ENCODE results near the gene GRB10. TPM values are rescaled to one million over a fixed set of nuclear protein-coding genes. Genes with fewer than 3 reads are reported as not detected.

The GRB10 gene
- total and polyA plus RNA-seq, 5 experiments from 2014 or later = 0.47 to 2.9 (median 1.0) TPM

DNA sequence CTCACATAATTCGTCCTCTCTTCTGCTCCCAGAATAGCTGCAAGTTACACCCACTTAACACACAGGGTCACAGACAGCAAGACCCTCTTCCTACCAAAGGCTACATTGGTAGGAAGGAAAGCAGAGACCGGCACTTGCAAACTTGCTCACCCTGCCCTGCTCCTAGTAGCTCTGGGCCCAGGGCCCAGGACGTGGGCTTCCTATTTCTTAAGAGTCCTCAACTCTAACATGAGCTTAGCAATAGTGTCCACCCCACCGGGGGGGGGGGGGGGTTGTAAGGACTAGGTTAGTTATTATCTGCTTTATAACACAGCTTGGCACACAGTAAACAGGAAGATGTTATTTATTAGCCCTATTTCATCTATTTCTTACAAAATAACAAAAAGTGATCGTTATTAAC is 106.6 kb downstream of the GRB10 start:
- Mint-ChIP-seq H3K36me3 (no peaks in the 10 kb centered on the region), H3K4me3 (no peak overlapping the region), H3K9me3 (no peaks in the 10 kb centered on the region), H3K4me1 (peaks cover 0 to 6% (median 3%) of the 10 kb centered on the region in 4 donors), H3K27me3 (peaks cover 0 to 2% (median 0%) of the 10 kb centered on the region in 5 donors), H3K27ac (no peak overlapping the region)
- DNase-seq = no peak
- ATAC-seq = no peak
- POLR2A ChIA-PET = no interaction called here

DNA sequence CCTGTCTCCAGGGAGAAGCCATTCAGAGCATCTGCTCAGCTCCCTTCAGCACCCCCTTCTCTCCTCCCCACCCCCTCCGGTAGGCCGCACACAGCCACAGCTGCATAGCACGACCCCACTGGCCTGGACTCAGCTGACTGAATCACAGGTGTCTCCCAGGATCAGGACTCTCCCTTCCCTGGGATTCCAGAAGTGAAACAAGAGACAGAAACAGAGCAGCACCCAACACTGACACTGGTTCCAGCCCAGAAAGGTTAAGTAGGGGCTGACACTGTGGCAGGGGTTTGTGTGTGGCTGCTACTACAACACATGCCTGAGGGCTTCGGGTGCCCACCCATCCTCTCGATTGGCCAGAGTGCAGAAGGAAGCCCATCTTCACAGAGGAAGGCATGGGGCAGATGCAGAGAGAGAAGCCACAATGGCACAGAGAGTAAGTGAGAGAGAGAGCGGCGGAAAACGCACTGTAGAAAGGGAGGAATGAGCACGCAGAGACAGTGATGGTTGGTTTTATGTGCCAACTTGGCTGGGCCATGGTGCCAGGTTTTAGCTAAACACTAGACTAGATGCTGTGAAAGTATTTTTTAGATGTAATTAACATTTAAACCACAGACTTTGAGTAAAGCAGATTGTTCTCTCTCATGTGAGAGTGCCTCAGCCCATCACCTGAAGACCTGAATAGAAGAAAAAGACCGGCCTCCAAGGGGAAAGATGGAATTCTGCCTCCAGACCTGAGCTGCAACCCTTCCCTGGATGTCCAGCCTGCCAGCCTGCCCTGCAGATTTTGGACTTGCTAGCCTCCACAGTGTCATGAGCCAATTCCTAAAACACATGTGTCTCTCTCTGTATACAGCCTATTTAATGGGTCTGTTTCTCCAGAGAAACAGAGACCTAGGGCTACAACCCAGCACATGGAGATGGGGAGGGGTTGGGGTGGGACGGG is 107.5 kb downstream of the GRB10 start:
- Mint-ChIP-seq H3K9me3 (no peaks in the 10 kb centered on the region), H3K27ac (no peak overlapping the region), H3K4me1 (peaks cover 0 to 6% (median 3%) of the 10 kb centered on the region in 4 donors), H3K4me3 (no peak overlapping the region), H3K27me3 (peaks cover 0 to 2% (median 0%) of the 10 kb centered on the region in 5 donors), H3K36me3 (no peaks in the 10 kb centered on the region)
- no peak for DNase-seq
- no peak for ATAC-seq
- POLR2A ChIA-PET = no interaction called here

DNA sequence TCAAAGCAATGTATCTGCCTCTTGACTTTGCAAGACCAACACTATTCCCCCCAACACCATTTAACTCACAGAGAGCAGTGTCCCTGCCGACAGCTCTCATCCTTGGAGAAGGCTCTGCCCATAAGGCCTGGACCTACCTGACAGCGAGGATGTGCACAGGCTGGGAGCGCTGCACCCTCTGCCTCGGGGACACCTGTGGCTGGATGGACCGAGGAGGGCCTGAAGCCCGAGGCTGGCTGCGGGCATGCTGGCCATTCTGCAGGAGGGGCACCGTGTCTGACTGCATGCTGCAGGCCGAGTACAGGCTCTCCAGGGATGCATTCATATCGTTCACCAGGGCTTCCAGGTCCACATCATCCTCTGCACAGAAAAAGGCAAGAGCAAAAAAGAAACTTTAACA is 108.4 kb downstream of the GRB10 start:
- Mint-ChIP-seq H3K36me3 (no peaks in the 10 kb centered on the region), H3K27ac (no peak overlapping the region), H3K4me1 (peaks cover 0 to 4% (median 3%) of the 10 kb centered on the region in 4 donors), H3K4me3 (no peak overlapping the region), H3K27me3 (peaks cover 0 to 2% (median 0%) of the 10 kb centered on the region in 5 donors), H3K9me3 (no peaks in the 10 kb centered on the region)
- DNase-seq (no peak), ATAC-seq (no peak)
- POLR2A ChIA-PET = no interaction called here

DNA sequence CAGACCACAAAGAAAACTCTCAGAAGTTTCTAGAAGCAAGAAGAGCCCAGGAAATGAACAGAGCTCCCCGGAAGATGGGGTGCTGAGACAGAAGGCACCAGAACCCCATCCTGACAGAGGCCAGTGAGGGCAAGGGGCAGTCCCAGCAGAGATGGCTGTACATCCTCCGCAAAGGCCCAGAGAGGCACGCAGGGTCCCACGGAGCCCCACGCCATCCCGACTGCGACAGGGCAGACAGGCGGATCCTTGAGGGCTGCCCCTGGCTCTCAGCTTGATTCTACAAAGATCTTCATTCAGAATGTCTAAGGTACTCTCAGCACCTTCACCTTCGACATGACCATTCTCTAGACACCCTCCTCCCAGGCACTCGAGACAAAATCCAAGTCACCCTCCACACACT is 109.6 kb downstream of the GRB10 start:
- Mint-ChIP-seq H3K27ac (peak overlapping the region in 1 of 10 donors; percentile 50), H3K36me3 (no peaks in the 10 kb centered on the region), H3K4me1 (peaks cover 0 to 3% (median 0%) of the 10 kb centered on the region in 4 donors), H3K4me3 (no peak overlapping the region), H3K27me3 (peaks cover 0 to 2% (median 0%) of the 10 kb centered on the region in 5 donors), H3K9me3 (no peaks in the 10 kb centered on the region)
- POLR2A ChIA-PET = no interaction called here
- ATAC-seq (no peak), DNase-seq (no peak)

DNA sequence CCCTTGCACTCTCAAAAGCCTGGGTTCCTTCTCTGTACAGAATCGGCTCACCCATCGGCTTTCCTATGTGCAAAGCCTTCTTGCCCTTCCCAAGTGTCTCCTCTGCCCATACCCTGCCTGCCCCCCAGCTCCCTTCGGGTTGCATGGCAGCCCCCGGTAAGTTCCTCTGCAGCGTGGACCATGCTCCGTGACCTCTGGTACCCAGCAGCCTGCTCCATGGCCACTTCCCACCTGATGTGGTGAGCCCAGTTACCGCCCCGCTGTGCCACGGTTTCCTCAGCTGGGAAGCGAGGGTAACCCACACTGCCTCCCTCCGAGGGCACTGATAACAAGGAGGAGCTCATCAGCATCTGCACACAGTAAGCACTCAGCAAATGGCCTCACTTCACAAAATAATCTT is 110.7 kb downstream of the GRB10 start:
- no peak for ATAC-seq
- POLR2A ChIA-PET = no interaction called here

DNA sequence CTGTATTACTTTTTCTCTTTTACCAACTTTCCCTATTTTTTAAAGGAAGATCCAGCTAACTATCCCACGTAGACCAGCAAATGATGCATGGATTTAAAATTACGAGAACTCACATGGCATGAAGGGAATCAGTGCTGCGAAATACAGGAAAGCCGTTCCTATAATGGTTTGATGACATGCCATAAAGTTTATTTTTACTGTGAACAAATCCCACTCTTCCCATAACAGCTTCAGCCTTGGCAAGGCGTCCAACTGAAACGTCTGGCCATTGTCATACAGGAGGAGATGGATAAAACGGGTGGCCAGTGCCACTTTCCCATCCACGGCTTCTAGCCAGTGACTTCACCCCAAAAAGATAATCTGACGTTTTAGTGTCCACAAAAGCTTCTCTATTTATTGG is 111.3 kb downstream of the GRB10 start:
- Mint-ChIP-seq H3K9me3 (no peaks in the 10 kb centered on the region), H3K27me3 (peaks cover 0 to 2% (median 0%) of the 10 kb centered on the region in 5 donors), H3K4me1 (peaks cover 0 to 3% (median 0%) of the 10 kb centered on the region in 4 donors), H3K4me3 (no peak overlapping the region), H3K27ac (peak overlapping the region in 1 of 10 donors; percentile 60), H3K36me3 (no peaks in the 10 kb centered on the region)
- DNase-seq (no peak), ATAC-seq (no peak)
- POLR2A ChIA-PET = no interaction called here

More for the DNA sequence above, 110.7 kb downstream of the GRB10 start:
- Mint-ChIP-seq H3K4me1 (peaks cover 0 to 3% (median 0%) of the 10 kb centered on the region in 4 donors), H3K36me3 (no peaks in the 10 kb centered on the region), H3K27ac (no peak overlapping the region), H3K4me3 (no peak overlapping the region), H3K27me3 (peaks cover 0 to 2% (median 0%) of the 10 kb centered on the region in 5 donors), H3K9me3 (no peaks in the 10 kb centered on the region)
- DNase-seq = no peak

DNA sequence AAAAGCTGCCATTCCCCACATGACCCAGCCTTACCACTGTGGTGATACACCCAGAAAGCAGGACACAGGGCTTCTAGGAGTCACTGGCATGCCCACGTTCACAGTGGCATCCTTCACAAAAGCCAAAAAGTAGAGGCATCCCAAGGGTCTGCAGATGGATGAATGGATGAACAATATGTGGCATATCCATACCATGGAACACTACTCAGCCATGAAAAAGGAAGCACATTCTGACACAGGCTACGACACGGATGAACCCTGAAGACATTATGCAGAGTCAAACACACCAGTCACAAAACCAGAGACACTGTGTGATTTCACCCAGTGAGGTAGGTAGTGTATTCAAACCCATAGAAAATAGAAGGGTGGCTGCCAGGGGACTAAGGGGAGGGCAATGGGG is 112.8 kb downstream of the GRB10 start:
- ATAC-seq (no peak), DNase-seq (no peak)
- H3K27ac Mint-ChIP-seq = no peak overlapping the region
- no peaks in the 10 kb centered on the region for H3K36me3 Mint-ChIP-seq
- POLR2A ChIA-PET = no interaction called here
- no peaks in the 10 kb centered on the region for H3K9me3 Mint-ChIP-seq
- peaks cover 0 to 2% (median 0%) of the 10 kb centered on the region in 5 donors for H3K27me3 Mint-ChIP-seq
- no peak overlapping the region for H3K4me3 Mint-ChIP-seq
- peaks cover 0 to 5% (median 3%) of the 10 kb centered on the region in 4 donors for H3K4me1 Mint-ChIP-seq

DNA sequence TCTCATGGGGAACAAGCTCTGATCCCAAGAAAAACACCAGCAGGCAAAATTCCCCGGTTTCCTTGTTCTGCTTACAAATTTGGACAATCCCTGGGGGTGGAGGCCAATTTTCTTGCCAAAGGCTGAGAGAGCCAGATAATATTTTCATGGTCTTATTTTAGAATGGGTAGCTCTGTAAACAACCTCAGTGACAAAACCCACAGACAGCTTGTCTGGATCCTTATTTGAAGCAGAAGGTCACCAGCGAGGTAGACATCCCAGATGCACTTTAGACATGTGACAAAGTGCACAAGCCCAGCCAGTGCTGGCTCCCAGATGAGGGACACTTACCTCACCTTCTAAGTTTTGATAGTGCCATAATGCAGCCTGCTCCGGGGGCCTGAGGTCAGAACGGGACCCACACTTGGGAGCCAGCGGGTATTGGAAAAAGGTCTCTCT is 114.9 kb downstream of the GRB10 start:
- DNase-seq (no peak), ATAC-seq (no peak)
- peaks cover 0 to 2% (median 0%) of the 10 kb centered on the region in 5 donors for H3K27me3 Mint-ChIP-seq
- no peak overlapping the region for H3K4me3 Mint-ChIP-seq
- H3K9me3 Mint-ChIP-seq = no peaks in the 10 kb centered on the region
- peaks cover 6 to 17% (median 10%) of the 10 kb centered on the region in 4 donors for H3K4me1 Mint-ChIP-seq
- POLR2A ChIA-PET = no interaction called here
- H3K36me3 Mint-ChIP-seq = no peaks in the 10 kb centered on the region
- peak overlapping the region in 2 of 10 donors; percentile 17 to 18 for H3K27ac Mint-ChIP-seq

DNA sequence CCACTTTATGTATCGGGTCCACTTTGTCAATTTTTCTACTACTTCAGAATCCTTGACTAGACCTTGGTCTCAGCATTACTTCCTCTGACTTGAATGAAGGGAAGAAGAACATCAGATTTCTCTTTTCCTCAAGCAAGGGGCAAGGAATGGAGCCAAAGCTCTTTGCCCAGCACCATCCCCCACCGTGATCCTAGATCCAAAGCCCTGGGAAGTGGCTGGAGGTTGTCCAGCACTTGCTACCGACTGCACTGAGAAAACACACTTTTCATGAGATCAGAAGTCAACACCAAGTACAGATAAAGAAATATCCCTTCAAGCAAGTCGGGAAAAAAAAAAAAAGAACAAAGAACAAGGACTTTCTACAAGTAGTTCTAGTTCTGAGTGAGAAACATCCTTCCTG is 115.4 kb downstream of the GRB10 start:
- H3K27ac Mint-ChIP-seq = peak overlapping the region in 1 of 10 donors; percentile 17
- H3K4me1 Mint-ChIP-seq = peaks cover 11 to 22% (median 14%) of the 10 kb centered on the region in 4 donors
- no peak overlapping the region for H3K4me3 Mint-ChIP-seq
- H3K27me3 Mint-ChIP-seq = peaks cover 0 to 2% (median 0%) of the 10 kb centered on the region in 5 donors
- DNase-seq (no peak), ATAC-seq (no peak)
- no peaks in the 10 kb centered on the region for H3K9me3 Mint-ChIP-seq
- POLR2A ChIA-PET = no interaction called here
- H3K36me3 Mint-ChIP-seq = no peaks in the 10 kb centered on the region

DNA sequence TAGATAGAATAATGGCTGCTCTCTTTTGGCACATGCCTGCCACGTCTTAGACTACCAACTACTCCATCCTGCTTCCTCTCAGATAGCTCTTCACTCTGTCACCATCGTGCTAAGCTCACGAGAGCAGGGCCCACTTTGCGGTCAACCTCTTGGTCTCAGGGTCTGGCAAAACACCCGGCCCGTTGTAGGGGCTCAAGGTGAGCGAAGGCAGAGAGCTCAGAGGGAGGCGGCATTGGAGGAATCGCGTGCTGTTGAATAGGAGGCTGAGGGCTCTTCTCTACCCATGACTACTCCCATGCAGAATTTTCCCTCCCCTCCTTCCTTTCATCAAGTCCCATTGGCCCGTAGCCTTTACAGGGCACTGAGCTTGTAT is 116.6 kb downstream of the GRB10 start:
- H3K27me3 Mint-ChIP-seq = peaks cover 0 to 2% (median 0%) of the 10 kb centered on the region in 5 donors
- POLR2A ChIA-PET = no interaction called here
- H3K4me3 Mint-ChIP-seq = no peak overlapping the region
- H3K4me1 Mint-ChIP-seq = peaks cover 19 to 34% (median 27%) of the 10 kb centered on the region in 4 donors
- peak overlapping the region in 1 of 10 donors; percentile 29 for H3K27ac Mint-ChIP-seq
- H3K9me3 Mint-ChIP-seq = no peaks in the 10 kb centered on the region
- no peak for DNase-seq
- no peaks in the 10 kb centered on the region for H3K36me3 Mint-ChIP-seq
- ATAC-seq = no peak

DNA sequence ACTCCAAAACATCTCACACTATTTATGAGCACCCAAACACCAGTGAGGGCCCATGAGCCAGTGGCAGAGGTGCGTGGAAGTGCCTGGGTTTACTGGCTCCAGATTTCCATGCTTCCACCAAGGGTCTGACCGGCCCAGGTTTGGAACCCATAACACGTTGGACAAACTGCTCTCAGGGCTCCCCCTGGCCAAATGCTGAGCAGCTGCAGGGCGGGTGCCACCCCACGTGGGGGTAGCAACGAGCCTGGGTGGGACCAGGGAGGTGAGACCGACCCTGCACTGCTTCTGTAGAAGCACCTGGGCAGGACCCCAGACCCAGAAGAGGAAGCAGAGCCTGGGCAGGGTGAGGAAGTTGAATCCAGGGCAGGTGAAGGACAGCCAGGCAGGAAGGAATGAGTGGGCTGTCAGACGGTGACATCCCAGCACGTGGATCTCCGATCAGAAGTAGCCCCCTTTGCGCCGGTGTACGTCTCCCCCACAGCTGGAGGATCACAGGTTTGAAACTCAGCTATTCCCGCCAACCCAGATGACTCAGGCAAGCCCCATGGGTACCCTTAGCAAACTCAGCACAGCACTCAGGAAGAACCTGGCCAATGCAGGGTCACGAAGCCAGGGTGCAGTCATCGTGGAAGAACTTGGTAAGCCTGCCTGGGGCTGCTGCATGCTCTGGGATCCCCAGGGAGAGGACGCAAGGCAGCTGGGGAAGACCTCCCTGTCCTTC is 117.1 kb downstream of the GRB10 start:
- ATAC-seq = no peak
- POLR2A ChIA-PET = no interaction called here
- Mint-ChIP-seq H3K27ac (no peak overlapping the region), H3K9me3 (no peaks in the 10 kb centered on the region), H3K27me3 (peaks cover 0 to 2% (median 0%) of the 10 kb centered on the region in 5 donors), H3K36me3 (no peaks in the 10 kb centered on the region), H3K4me1 (peaks cover 22 to 40% (median 32%) of the 10 kb centered on the region in 4 donors), H3K4me3 (no peak overlapping the region)
- no peak for DNase-seq

DNA sequence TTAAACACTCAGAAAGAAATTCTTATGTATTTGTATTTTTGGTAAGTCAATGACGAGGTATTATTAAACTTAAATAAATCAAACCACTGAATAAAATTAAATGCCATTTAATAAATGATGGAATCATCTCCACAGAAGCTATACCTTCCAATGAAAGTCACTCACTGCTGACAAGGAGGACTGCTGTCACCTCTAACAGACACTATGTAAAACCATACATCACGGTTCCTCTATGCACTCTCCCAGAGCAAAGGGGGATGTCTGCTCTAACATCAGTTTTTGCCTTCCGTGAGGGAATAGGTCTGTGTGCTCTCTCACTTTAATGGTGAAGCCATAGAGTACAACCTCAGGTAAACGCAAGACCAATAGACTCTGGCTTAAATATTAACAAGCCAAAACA is 117.8 kb downstream of the GRB10 start:
- no peaks in the 10 kb centered on the region for H3K9me3 Mint-ChIP-seq
- ATAC-seq (no peak), DNase-seq (no peak)
- H3K4me3 Mint-ChIP-seq = no peak overlapping the region
- peaks cover 28 to 46% (median 38%) of the 10 kb centered on the region in 4 donors for H3K4me1 Mint-ChIP-seq
- peaks cover 0 to 2% (median 0%) of the 10 kb centered on the region in 5 donors for H3K27me3 Mint-ChIP-seq
- POLR2A ChIA-PET = no interaction called here
- no peaks in the 10 kb centered on the region for H3K36me3 Mint-ChIP-seq
- peak overlapping the region in 1 of 10 donors; percentile 77 for H3K27ac Mint-ChIP-seq

DNA sequence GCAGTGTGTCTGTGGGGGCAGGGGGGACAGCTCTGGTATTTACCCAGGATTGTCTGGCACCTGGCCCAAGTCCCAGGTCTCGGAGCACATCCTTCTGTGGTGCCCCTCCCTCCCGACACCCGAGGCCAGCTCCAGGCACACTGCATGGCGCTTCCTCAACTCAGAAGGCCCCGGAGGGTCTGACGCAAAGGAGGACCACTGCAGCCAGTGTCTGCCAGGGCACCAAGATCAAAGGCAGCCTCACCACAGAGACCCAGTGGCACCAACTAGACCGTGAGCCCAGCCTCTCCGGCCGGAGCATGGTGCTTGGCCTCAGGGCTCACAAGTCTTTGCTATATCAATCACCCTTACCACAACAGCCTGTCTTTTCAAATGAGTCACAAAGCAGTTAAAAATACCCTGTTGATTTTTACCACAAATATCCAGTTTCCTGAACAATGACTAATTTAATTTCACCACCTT is 118.2 kb downstream of the GRB10 start:
- Mint-ChIP-seq H3K4me1 (peaks cover 33 to 50% (median 43%) of the 10 kb centered on the region in 4 donors), H3K9me3 (no peaks in the 10 kb centered on the region), H3K27ac (peak overlapping the region in 1 of 10 donors; percentile 77), H3K36me3 (no peaks in the 10 kb centered on the region), H3K4me3 (no peak overlapping the region), H3K27me3 (peaks cover 0 to 2% (median 0%) of the 10 kb centered on the region in 5 donors)
- DNase-seq = no peak
- POLR2A ChIA-PET = no interaction called here
- ATAC-seq = no peak

Data from naive thymus-derived CD8-positive, alpha-beta T cell (primary cell).